Measurements from ENCODE around the gene CTDSP2.

The CTDSP2 gene

DNA sequence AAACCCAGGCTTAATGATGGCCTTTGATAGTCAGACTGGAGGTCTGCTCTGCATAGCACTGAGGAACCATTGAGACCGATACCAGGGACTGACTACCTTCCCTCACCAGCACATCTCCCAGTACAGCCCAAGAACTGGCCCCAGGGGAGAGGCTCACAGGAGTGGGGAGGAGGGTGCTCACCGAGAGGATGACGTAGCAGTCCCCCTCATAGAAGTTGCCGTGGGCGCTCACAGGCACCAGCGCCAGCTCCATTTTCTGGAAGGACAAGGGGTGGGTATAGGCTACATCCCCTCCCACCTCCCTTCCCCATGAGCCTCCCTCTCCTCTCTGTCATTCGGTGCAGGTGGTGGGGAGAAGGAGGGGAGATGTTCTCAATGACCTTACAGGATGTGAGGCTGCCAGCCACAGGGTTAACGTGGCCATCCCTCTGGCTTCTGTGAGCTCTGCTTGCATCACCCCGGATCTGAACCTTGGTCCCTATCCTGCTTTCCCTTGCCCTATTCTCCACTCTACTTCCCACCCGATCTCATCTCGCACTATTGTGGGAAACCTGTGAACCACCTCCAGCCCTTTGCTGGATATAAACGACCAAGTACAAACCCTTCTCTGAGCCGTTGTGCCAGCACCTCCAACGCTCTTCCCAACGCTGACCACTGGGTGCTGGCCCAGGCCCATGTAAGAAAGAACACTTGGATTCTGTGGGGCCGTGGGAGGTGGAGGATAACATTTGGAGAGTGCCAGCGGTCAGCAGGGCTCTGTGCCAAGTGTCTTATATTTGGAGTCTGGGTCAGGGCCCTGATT, 32.4 kb downstream of the CTDSP2 start:
- TF ChIP-seq POLR2A (IDR thresholded peaks at IDR 0.05; ENCODE audit: low read length) (no peak), GATA1 (IDR thresholded peaks at IDR 0.05; ENCODE audit: low read depth, low read length) (no peak)
- no peak for DNase-seq

DNA sequence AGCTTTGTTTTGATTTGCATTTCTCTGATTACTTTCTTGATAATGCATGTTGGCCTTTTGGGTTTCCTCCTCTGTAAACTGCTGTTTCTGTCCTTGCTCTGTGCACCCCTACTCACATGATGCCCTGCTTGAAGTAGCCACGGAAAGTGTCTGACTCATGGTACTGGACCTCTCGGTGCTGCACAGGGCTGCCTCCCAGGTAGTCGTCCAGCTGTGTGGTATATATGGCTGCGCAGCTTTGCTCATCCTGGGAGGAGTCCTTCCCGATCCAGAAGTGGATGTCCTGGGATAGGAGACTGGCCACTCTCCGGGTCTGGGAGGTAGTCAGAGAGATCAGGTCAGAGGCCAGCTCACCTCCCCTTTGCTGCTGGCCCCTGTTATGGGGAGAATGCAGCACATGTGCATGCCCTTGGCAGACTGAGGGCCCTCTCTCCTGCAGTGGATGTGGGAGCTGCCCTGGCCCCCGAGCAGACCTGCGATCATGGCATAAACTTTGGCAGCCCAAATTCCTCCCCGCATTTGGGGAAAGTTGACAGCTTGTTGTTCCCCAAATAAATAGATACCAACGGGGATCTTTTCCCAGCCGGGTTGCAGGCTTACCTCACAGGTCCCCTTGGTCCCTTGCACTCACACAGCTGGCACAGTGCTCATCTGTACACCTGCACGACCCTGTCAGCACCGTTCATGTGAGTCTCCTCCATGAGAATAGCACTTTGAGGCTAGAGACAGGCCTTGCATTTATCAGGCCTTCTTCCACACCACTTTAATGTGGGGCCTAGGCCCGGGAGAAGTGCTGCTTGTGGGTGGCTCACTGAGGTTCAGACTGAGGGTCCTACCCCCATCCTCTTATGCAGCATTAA, 33.2 kb downstream of the CTDSP2 start:
- no peak for DNase-seq
- TF ChIP-seq GATA1 (IDR thresholded peaks at IDR 0.05; ENCODE audit: low read depth, low read length) (no peak), POLR2A (IDR thresholded peaks at IDR 0.05; ENCODE audit: low read length) (no peak)

- TF ChIP-seq GATA1 (IDR thresholded peaks at IDR 0.05; ENCODE audit: low read depth, low read length) (no peak), POLR2A (IDR thresholded peaks at IDR 0.05; ENCODE audit: low read length) (no peak)
- no peak for DNase-seq
Measured at GRCh38 chr12:57811028-57811755, 35.3 kb downstream of the CTDSP2 start.

- peak; percentile 25 to 63 for DNase-seq
- TF ChIP-seq GATA1 (IDR thresholded peaks at IDR 0.05; ENCODE audit: low read depth, low read length) (no peak), POLR2A (IDR thresholded peaks at IDR 0.05; ENCODE audit: low read length) (no peak)
Measured at GRCh38 chr12:57810450-57810849, 36.1 kb downstream of the CTDSP2 start.

GRCh38 chr12:57809425-57809824, 37.1 kb downstream of the CTDSP2 start:
- DNase-seq: no peak
- TF ChIP-seq POLR2A (IDR thresholded peaks at IDR 0.05; ENCODE audit: low read length) (no peak), GATA1 (IDR thresholded peaks at IDR 0.05; ENCODE audit: low read depth, low read length) (no peak)

GRCh38 chr12:57808351-57808750, 38.2 kb downstream of the CTDSP2 start:
- TF ChIP-seq GATA1 (IDR thresholded peaks at IDR 0.05; ENCODE audit: low read depth, low read length) (no peak), POLR2A (IDR thresholded peaks at IDR 0.05; ENCODE audit: low read length) (no peak)
- DNase-seq: no peak

- no peak for DNase-seq
- TF ChIP-seq POLR2A (IDR thresholded peaks at IDR 0.05; ENCODE audit: low read length) (no peak), GATA1 (IDR thresholded peaks at IDR 0.05; ENCODE audit: low read depth, low read length) (no peak)
Measured at GRCh38 chr12:57807285-57807684, 39.2 kb downstream of the CTDSP2 start.

DNA sequence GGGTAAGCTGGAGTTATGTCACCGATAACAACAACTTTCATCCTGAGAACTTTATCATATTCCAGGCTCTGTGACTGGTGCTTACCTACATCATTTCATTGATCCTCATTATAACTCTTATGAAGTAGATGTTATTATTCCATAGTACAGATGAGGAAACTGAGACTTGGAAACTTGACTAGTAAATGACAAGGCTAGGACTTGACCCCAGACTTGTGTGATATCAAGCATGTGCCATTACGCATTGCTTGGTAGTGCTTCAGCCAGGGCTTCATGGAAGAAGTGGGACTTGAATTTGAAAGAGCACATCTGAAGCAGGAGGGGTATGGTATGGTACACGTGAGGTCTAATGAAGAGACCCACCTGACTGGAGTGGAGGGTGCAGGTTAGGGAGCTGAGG, 39.9 kb downstream of the CTDSP2 start:
- TF ChIP-seq GATA1 (IDR thresholded peaks at IDR 0.05; ENCODE audit: low read depth, low read length) (no peak), POLR2A (IDR thresholded peaks at IDR 0.05; ENCODE audit: low read length) (no peak)

DNA sequence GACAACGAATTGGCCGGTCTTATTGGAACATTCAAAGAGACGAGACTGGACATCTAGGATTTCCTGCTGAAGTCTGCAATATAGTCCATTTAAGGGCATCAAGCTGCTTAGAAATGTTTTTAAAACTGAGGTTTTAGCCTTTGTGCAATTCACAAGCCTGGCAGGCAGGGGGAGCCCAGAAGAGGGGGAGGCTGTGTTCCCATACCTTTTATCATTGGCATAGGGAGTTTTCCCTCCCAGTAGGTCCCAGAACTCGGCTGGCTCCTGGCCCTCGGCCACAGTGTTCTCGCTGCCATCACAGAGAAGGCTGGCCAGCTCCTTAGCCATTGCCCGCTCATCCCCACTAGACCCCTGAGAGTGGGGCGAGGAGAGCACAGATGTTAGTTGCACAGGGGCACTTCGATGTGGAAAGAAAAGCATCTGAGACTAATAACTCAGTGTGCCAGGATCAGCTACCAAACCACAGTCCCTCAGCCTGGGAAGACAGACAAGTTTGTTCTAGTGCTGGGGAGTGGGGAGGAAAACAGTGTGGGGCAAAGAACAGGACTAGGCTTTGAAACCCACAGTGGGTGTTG, 43.1 kb downstream of the CTDSP2 start:
- TF ChIP-seq POLR2A (IDR thresholded peaks at IDR 0.05; ENCODE audit: low read length): no peak
- TF ChIP-seq GATA1 (IDR thresholded peaks at IDR 0.05; ENCODE audit: low read depth, low read length): no peak
- peak; percentile 22 to 45 for DNase-seq

More for the DNA sequence above, 39.9 kb downstream of the CTDSP2 start:
- DNase-seq: no peak

DNA sequence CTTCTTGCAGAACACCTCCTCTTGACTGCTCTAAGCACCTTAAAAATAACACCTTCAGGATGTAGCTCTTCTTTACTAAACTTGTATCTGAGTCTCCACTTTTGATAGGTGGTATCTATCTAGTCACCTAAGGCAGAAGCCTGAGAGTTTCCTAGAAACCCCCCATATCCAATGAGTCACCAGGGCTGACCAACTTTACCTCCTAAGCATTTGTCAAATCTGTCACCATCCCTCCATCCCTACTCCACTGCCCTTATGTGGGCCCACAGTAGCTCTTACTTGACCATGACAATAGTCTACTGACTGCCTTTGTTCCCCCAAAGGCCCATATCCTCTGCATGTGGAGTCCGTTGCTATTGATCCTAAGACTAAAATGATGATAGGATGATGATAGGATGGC, 43.9 kb downstream of the CTDSP2 start:
- TF ChIP-seq POLR2A (IDR thresholded peaks at IDR 0.05; ENCODE audit: low read length): no peak
- TF ChIP-seq GATA1 (IDR thresholded peaks at IDR 0.05; ENCODE audit: low read depth, low read length): no peak
- no peak for DNase-seq

GRCh38 chr12:57800965-57801364, 45.6 kb downstream of the CTDSP2 start:
- no peak for DNase-seq
- no peak for TF ChIP-seq GATA1 (IDR thresholded peaks at IDR 0.05; ENCODE audit: low read depth, low read length)
- no peak for TF ChIP-seq POLR2A (IDR thresholded peaks at IDR 0.05; ENCODE audit: low read length)

GRCh38 chr12:57797933-57798332, 48.6 kb downstream of the CTDSP2 start:
- TF ChIP-seq POLR2A (IDR thresholded peaks at IDR 0.05; ENCODE audit: low read length) (no peak), GATA1 (IDR thresholded peaks at IDR 0.05; ENCODE audit: low read depth, low read length) (no peak)

GRCh38 chr12:57796996-57797395, 49.5 kb downstream of the CTDSP2 start:
- DNase-seq: no peak
- TF ChIP-seq GATA1 (IDR thresholded peaks at IDR 0.05; ENCODE audit: low read depth, low read length): no peak
- no peak for TF ChIP-seq POLR2A (IDR thresholded peaks at IDR 0.05; ENCODE audit: low read length)

More at GRCh38 chr12:57797933-57798332, 48.6 kb downstream of the CTDSP2 start:
- no peak for DNase-seq
